Tibial nerve (tissue), 4 donors: ENCODE measurements around the gene HTRA3. TPM values are rescaled to one million over a fixed set of nuclear protein-coding genes. Genes with fewer than 3 reads are reported as not detected.
"Not testable (repeated sequence)": the region's sequence is repeated elsewhere in the genome, so short reads cannot be mapped to it uniquely, and the experiment has no call there.

Source experiments
- DNase-seq, 2 donors: peaks; one replicate each; pipeline ENCODE4 v3.0.0-alpha.2; 2019; ENCODE audit warnings: low spot score in 2 of 2
- H3K27ac ChIP-seq, 4 donors: fragments of 200-600 bp; sonication (generic) in 3 of 4; one replicate each; pipeline ENCODE4 v1.5.1; 2017 to 2019; ENCODE audit warnings: mild to moderate bottlenecking in 1 of 4
- H3K27me3 ChIP-seq, 2 donors: fragments of 200-600 bp; sonication (generic) in 1 of 2; one replicate each; pipeline versions ENCODE4 v1.5.1 to v1.6.0; 2017 to 2019
- H3K36me3 ChIP-seq, 3 donors: fragments of 200-600 bp; sonication (generic); one replicate each; pipeline ENCODE4 v1.5.1; 2018 to 2019
- H3K4me1 ChIP-seq, 4 donors: fragments of 200-600 bp; sonication (generic) in 3 of 4; one replicate each; pipeline ENCODE4 v1.5.1; 2017 to 2019
- H3K4me3 ChIP-seq, 4 donors: fragments of 200-600 bp; sonication (generic) in 3 of 4; one replicate each; pipeline ENCODE4 v1.5.1; 2017 to 2019; ENCODE audit warnings: mild to moderate bottlenecking in 1 of 4, moderate library complexity in 1 of 4
- H3K9me3 ChIP-seq, 4 donors: fragments of 200-600 bp; sonication (generic) in 3 of 4; one replicate each; pipeline ENCODE4 v1.5.1; 2017 to 2019
- CTCF ChIP-seq, 5 experiments: fragments of 200-600 bp in 3 of 5; fragments of 450-650 bp in 2 of 5; sonication (generic) in 3 of 5; IDR thresholded peaks; one replicate each; pipeline ENCODE4 v1.5.1; 2016 to 2019; ENCODE audit warnings: antibody characterized with exemption in 5 of 5, mild to moderate bottlenecking in 3 of 5, moderate library complexity in 2 of 5
- EP300 ChIP-seq, 2 donors: sonication (generic); formaldehyde crosslinking; IDR thresholded peaks; one replicate each; pipeline ENCODE4 v1.6.1; 2017; ENCODE audit warnings: antibody characterized with exemption in 2 of 2, mild to moderate bottlenecking in 1 of 2
- POLR2A ChIP-seq, 2 donors: fragments of 450-650 bp; IDR thresholded peaks; one replicate each; pipeline ENCODE4 v1.6.1; 2017; ENCODE audit warnings: antibody characterized with exemption in 2 of 2, mild to moderate bottlenecking in 2 of 2, moderate library complexity in 2 of 2
- WGBS, 2 donors: methylation state at CpG; one replicate each; pipeline ENCODE4 v1.1.5; 2018; 5-methylcytosine and 5-hydroxymethylcytosine counted together
- total RNA-seq, 4 donors: library from RNA; depleted of rRNA; stranded (reverse); fragments of >200 nt; gene quantifications; one replicate each; pipeline ENCODE4 v1.1.0, GENCODE V29; 2016

Gene HTRA3
- total RNA-seq, 4 donors from 2014 or later = 34.9 to 54.3 (median 43.5) TPM

GRCh38 chr4:8334786-8335460 lies 65.4 kb downstream of the HTRA3 start:
- no peak for DNase-seq
- H3K4me1 ChIP-seq = no peaks in the 10 kb centered on the region
- no peaks in the 10 kb centered on the region for H3K36me3 ChIP-seq
- TF ChIP-seq EP300 (IDR thresholded peaks at IDR 0.05) (no peak), POLR2A (IDR thresholded peaks at IDR 0.05) (no peak), CTCF (IDR thresholded peaks at IDR 0.05) (no peak)
- H3K4me3 ChIP-seq = no peak overlapping the region
- WGBS, 2 donors = 90 to 92% methylated on average over 13 of the region's 13 CpGs
- H3K9me3 ChIP-seq = peaks cover 0 to 20% (median 1%) of the 10 kb centered on the region in 4 donors
- no peak overlapping the region for H3K27ac ChIP-seq
- H3K27me3 ChIP-seq = no peaks in the 10 kb centered on the region

- Histone ChIP-seq H3K9me3 (peaks cover 0 to 20% (median 1%) of the 10 kb centered on the region in 4 donors), H3K36me3 (no peaks in the 10 kb centered on the region), H3K4me3 (no peak overlapping the region), H3K27ac (no peak overlapping the region), H3K27me3 (no peaks in the 10 kb centered on the region), H3K4me1 (no peaks in the 10 kb centered on the region)
- no peak for DNase-seq
- WGBS, 2 donors = 92 to 97% methylated on average over 2 of the region's 2 CpGs
- no peak for TF ChIP-seq POLR2A (IDR thresholded peaks at IDR 0.05)
- TF ChIP-seq EP300 (IDR thresholded peaks at IDR 0.05) = no peak
- no peak for TF ChIP-seq CTCF (IDR thresholded peaks at IDR 0.05)
Observed at GRCh38 chr4:8335848-8336247, 66.3 kb downstream of the HTRA3 start.

- 76 to 87% methylated on average over 7 of the region's 7 CpGs for WGBS, 2 donors
- Histone ChIP-seq H3K4me1 (peaks cover 0 to 7% (median 3%) of the 10 kb centered on the region in 4 donors), H3K36me3 (no peaks in the 10 kb centered on the region), H3K27me3 (no peaks in the 10 kb centered on the region), H3K4me3 (no peak overlapping the region), H3K27ac (no peak overlapping the region), H3K9me3 (peaks cover 0 to 20% (median 1%) of the 10 kb centered on the region in 4 donors)
- DNase-seq = no peak
- no peak for TF ChIP-seq CTCF (IDR thresholded peaks at IDR 0.05)
- no peak for TF ChIP-seq POLR2A (IDR thresholded peaks at IDR 0.05)
- TF ChIP-seq EP300 (IDR thresholded peaks at IDR 0.05) = no peak
Observed at GRCh38 chr4:8336412-8337075, 67.0 kb downstream of the HTRA3 start.

GRCh38 chr4:8338351-8338961 lies 68.9 kb downstream of the HTRA3 start:
- DNase-seq = no peak
- no peak for TF ChIP-seq POLR2A (IDR thresholded peaks at IDR 0.05)
- TF ChIP-seq EP300 (IDR thresholded peaks at IDR 0.05) = no peak
- TF ChIP-seq CTCF (IDR thresholded peaks at IDR 0.05) = no peak
- 64 to 66% methylated on average over 4 of the region's 4 CpGs for WGBS, 2 donors

GRCh38 chr4:8340781-8341241 lies 71.3 kb downstream of the HTRA3 start:
- H3K27ac ChIP-seq = peak overlapping the region; percentile 26 to 65 (median 56)
- 34 to 37% methylated on average over 8 of the region's 8 CpGs for WGBS, 2 donors

More at GRCh38 chr4:8338351-8338961, 68.9 kb downstream of the HTRA3 start:
- Histone ChIP-seq H3K27ac (no peak overlapping the region), H3K27me3 (no peaks in the 10 kb centered on the region), H3K4me3 (no peak overlapping the region), H3K4me1 (peaks cover 0 to 12% (median 6%) of the 10 kb centered on the region in 4 donors), H3K9me3 (peaks cover 0 to 16% (median 1%) of the 10 kb centered on the region in 4 donors), H3K36me3 (no peaks in the 10 kb centered on the region)

GRCh38 chr4:8341281-8341680 lies 71.7 kb downstream of the HTRA3 start:
- H3K36me3 ChIP-seq, H3K4me3 ChIP-seq, DNase-seq, H3K27me3 ChIP-seq, H3K9me3 ChIP-seq: not testable (repeated sequence)
- Histone ChIP-seq H3K4me1 (peaks cover 0 to 16% (median 6%) of the 10 kb centered on the region in 4 donors), H3K27ac (peak overlapping the region; percentile 26 to 65 (median 56))
- WGBS, 2 donors = 80% methylated on average over 7 of the region's 7 CpGs

More at GRCh38 chr4:8340781-8341241, 71.3 kb downstream of the HTRA3 start:
- H3K9me3 ChIP-seq = peaks cover 0 to 10% (median under 1%) of the 10 kb centered on the region in 4 donors
- peak in 1 of 2 donors; percentile 64 for TF ChIP-seq EP300 (IDR thresholded peaks at IDR 0.05)
- TF ChIP-seq POLR2A (IDR thresholded peaks at IDR 0.05) = no peak
- TF ChIP-seq CTCF (IDR thresholded peaks at IDR 0.05) = no peak
- H3K27me3 ChIP-seq = no peaks in the 10 kb centered on the region
- no peaks in the 10 kb centered on the region for H3K36me3 ChIP-seq
- H3K4me3 ChIP-seq = no peak overlapping the region
- peaks cover 0 to 16% (median 6%) of the 10 kb centered on the region in 4 donors for H3K4me1 ChIP-seq
- peak; percentile 61 to 68 for DNase-seq
